Inflammatory macrophage (primary cell): ENCODE measurements around the gene FAM9C.

ENCODE experiments used
- DNase-seq, 2 donors: peaks; one replicate each; pipeline ENCODE4 v3.0.0-alpha.2; 2020 to 2022

Gene FAM9C

GRCh38 chrX:13036896-13037295 is 7.5 kb downstream of the FAM9C start:
- DNase-seq, result no peak

DNA sequence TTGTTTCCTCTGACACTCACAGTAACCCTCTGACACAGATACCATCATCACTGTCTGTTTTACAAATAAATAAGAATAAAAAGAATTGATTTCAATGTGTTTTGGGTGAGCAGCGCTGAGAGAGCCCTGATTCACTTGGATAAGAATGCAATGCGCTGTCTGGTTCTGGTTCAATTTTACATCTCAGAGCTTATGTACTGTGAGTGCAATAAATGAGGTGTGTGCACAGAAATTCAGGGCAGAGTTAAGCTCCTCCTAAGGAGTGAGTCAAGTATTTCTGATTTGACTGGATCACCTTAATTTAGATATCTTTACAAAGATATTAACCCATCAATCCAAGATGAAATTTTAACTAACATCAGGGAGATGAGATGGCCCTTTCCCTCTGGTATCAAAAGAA is 11.2 kb downstream of the FAM9C start:
- no peak for DNase-seq

DNA sequence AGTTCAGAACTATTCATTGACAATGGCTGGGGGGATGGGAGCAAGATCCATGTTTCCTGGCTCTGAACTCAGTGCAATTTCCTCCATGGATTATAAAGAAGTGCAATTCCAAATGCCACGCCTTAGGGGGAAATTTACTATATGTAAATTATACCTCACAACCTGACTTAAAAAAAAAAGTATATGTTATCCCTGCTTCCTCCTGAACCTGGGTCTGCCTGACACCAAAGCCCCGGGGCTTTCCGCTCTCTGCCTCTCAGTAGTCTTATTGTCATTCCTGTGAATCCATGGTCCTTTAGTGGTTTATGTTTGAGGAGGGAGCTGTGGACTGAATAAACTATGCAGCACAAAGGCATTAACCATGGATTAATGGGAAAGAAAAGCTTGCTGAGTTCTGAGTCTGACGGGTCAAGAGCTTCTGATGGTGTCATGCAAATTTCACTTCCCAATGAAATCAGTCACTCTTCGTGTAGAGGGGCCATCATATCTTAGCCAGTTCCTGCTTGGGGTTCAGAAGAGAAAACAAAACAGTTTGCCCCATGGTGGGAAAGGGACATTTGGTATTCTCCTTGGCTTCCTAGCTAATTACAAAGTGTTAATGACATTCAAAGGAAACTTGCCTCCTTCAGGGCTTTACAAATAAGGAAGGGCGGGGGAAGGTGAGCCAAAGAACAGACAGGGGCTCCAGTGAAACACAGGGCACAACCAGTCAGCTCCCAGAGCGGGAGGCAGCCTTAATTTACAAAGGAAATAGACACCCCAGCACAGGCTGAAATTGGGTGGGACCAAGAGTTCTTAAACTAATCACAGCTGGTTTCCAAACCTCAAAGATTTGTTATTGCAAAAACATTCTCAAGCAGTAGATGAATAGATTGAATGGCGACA is 14.3 kb downstream of the FAM9C start:
- peak in 1 of 2 donors; percentile 25 for DNase-seq

GRCh38 chrX:13029637-13029886 is 14.9 kb downstream of the FAM9C start:
- no peak for DNase-seq

DNA sequence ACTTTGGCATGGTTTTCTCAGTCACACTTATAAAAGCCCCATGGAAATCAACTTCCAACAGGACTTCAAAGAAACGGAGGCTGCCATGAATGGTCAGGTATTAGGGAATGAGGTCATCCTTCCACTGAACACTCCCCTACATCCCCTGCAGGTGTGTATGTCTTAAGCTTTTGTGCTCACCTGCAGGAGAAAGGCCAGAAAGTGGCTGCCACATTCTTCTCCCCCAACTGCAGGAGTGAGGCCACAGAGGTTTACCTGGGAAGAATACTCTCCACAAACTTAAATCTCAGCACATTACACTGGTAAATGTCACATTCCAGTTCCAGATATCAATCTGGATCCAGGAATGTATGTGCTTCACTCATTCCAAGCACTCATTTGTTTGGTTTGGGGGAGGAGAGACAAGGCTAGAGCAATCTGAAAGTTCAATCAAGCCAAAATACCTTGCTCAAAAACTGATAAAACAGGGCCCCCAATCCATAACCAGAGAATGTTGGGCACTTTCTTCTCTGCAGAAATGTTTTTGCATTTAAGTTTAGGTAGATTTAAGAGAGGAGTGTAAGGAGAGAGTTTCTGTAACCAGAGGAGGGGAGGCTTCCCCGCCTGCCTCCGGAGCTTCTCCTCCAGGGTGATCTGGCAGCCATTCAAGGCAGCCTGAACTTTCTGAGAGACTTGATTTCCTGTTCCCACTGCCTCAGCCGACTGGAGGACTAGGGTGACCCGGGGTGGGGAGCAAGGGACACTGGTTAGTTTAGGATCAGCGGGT is 15.4 kb downstream of the FAM9C start:
- DNase-seq, result no peak

- no peak for DNase-seq
Measured at GRCh38 chrX:13026877-13027652, 17.4 kb downstream of the FAM9C start.

DNA sequence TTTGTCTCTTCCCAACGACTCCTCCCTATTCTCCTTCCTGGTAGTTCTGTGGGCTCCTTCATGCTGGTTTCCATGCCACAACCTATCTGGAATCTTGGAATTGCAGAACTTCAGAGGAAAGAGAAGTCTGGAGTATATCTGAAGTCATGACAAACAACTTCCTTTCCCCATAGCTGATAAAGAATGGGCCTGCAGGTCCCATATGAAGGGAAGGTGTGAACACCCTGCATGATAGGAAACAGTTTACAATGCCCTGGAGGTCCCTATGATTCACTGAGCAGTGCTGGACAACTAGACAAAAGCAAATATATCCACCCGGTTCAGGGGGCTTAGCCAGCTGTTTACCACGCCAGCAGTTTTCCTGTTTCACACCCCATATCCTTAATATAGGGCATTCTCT is 19.4 kb downstream of the FAM9C start:
- DNase-seq, result no peak

DNA sequence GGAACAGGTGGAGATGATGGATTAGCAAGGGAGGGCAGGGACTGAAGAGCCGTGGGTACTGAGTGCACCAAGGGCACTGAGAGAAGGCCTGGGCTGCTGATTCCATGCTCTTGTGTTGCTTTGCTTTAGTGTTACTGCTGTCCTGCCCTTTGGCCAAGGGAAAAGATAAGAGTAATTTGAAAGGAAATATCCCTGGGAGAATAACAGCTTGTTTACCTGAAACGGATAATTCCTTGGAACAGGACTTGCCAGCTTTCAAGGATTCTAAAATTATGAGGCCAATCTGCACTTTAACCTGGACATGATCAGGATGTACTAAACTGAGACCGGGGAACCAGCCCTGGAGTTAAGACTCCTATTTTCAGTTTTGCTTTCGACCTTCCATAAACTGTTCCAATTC is 20.4 kb downstream of the FAM9C start:
- no peak for DNase-seq

GRCh38 chrX:13023567-13023966 is 20.9 kb downstream of the FAM9C start:
- no peak for DNase-seq

DNA sequence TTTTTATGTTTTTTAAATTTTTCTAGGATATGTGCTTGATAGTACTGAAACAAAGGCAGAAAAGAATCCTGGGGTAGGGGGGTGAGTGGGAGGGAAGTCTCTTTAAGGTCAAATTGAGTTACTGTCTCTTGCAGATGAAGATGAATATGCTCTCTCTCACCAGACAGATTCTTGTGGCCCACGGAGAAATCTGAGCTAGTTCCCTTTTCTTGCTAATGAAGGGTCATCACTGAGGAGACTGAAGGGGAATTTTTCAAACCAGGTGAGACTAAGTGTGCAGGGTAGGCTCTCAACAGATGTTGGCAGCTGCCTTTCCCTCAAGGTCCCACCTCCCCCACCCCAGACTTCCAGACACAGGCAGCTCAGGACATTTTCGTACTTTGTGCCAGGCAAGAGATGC is 21.5 kb downstream of the FAM9C start:
- peak; percentile 20 for DNase-seq

DNA sequence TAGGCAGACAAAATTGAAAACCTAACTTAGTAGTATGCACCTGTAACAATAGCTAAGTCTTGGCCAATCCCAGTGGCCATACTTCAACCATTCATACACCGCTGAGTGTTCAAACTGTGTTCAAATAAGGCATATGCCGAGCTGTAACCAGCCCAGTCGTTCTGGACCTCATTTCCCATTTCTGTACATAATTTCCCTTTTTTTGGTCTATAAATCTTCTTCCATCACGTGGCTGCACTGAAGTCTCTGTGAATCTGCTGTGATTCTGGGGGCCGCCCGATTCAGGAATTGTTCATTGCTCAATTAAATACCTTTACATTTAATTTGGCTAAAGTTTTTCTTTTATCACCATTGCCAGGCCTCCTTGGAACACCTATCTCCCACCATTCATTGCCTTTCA is 27.7 kb downstream of the FAM9C start:
- DNase-seq, result peak; percentile 37 to 57

GRCh38 chrX:13015536-13016236 is 28.7 kb downstream of the FAM9C start:
- DNase-seq, result peak; percentile 76 to 84

DNA sequence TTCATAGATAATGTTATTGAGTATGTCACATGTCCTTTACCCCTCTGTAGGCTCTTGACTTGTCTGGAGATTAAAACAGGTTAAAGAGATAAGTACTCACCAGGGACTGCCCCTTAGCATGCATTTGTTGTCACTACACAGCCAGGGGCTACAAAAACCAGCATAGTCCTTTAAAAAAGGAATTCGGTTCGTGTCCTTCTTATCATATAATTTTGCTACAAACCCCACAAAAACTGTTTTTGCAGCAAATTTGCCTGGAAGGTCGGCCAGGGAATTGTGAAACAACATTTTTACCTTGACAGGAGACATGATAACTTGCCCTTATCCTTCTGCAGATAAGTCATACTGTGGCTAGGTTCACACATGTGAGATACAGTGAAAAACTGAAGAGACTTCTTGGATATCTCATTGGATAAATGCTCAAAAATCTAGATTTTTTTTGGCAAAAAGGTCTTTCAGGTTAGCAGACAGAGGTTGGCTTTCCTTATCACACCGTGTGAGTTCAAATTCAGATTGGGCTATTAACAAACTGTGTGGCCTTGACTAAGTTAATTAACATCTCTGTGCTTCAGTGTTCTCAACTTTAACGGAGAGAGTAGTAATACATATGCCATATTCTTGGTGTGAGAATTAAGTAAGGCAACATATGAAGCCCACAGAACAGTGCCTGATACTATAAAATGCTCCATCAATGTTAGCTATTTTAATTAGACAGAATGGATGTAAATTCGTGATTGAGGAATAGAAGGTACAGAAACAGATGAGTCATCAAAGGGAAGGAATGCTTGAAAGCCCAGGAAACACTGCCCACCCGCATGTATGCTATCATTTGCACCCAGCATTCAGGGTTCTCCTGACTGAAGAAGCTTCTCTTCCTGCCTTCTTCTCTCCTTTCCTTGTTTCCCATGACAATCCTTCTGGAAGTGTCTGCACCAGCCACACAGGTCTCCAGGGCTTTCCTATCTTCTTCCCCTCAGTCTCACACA is 30.0 kb downstream of the FAM9C start:
- DNase-seq, result no peak

GRCh38 chrX:13013363-13014110 is 30.9 kb downstream of the FAM9C start:
- DNase-seq, result peak; percentile 83 to 90

DNA sequence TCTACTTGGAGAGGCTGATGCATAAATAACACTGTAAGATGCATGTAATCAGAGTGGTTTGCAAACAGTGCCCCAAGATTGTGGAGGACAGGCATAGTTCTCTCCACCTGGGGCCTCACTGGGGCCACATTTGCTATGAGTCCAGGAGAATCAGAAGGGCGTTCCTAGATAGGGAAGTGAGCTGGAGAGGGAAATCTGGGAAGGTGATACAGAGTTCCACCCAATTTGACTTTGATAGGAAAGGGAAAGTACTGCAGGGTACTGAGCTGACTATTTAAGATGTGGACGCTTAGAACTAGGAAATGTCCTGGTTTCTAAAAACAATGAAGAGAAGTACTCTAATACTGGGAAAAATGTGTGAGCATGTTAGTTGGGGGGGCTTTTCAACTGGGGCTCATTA is 33.9 kb downstream of the FAM9C start:
- no peak for DNase-seq

GRCh38 chrX:13009844-13010243 is 34.6 kb downstream of the FAM9C start:
- DNase-seq, result no peak

- DNase-seq, result no peak
Measured at GRCh38 chrX:13009273-13009672, 35.1 kb downstream of the FAM9C start.

DNA sequence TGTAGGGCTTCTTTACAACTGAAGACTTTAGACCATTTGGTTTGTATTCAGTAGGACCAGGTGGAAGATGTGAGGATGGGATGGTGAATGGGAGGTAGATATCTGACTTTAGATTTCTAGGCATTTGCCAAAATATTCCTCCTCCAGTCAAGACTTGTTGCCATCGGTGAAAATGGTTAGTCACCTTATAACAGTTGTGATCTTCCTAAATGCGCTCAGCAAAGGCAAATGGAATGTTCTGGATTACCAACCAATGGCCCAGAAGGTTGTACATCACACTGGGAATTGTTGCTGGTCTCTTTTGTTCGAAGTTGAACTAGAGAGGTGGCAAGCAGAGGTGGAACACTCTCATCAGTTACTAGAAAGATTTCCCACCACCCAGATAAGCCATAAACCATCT is 35.6 kb downstream of the FAM9C start:
- no peak for DNase-seq

DNA sequence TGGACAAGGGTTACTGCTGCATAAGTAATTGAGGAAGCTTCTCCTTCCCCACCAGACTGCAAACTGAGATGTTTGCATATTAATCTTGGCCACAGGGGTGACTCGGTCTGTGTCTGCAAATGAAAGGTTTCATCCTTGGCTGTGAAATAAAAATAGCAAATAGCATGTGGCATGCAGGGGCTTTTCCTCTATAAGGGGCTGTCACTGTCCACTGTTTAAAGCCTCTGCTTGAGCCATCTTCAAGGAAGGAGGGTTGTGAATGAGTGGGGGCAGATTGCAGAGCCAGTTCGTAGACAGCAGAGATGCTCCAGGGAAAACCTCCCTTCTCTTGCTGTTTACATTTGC is 36.3 kb downstream of the FAM9C start:
- peak in 1 of 2 donors; percentile 48 for DNase-seq

GRCh38 chrX:13007519-13008188 is 36.8 kb downstream of the FAM9C start:
- DNase-seq, result no peak
